Fibroblast of skin of scalp (primary cell): ENCODE measurements around the gene ST8SIA6. TPM values are rescaled to one million over a fixed set of nuclear protein-coding genes. Genes with fewer than 3 reads are reported as not detected.
"Not testable (repeated sequence)": the region's sequence is repeated elsewhere in the genome, so short reads cannot be mapped to it uniquely, and the experiment has no call there.

Experiments
- DNase-seq: peaks from one replicate; pipeline ENCODE4 v3.0.0-alpha.2; 2013
- polyA plus RNA-seq, 2 experiments: library from polyadenylated mRNA; unstranded; fragments of 120-200 nt; gene quantifications; one replicate each; pipeline ENCODE4 v1.2.1, GENCODE V29; 2013; ENCODE audit not compliant: insufficient read length in 2 of 2

ST8SIA6 gene, protein sequence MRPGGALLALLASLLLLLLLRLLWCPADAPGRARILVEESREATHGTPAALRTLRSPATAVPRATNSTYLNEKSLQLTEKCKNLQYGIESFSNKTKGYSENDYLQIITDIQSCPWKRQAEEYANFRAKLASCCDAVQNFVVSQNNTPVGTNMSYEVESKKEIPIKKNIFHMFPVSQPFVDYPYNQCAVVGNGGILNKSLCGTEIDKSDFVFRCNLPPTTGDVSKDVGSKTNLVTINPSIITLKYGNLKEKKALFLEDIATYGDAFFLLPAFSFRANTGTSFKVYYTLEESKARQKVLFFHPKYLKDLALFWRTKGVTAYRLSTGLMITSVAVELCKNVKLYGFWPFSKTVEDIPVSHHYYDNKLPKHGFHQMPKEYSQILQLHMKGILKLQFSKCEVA
- 0.13 TPM for polyA plus RNA-seq (2013, experiment 1 of 2; ENCODE audit: insufficient read length)
- polyA plus RNA-seq (2013, experiment 2 of 2; ENCODE audit: insufficient read length) = not detected

DNA sequence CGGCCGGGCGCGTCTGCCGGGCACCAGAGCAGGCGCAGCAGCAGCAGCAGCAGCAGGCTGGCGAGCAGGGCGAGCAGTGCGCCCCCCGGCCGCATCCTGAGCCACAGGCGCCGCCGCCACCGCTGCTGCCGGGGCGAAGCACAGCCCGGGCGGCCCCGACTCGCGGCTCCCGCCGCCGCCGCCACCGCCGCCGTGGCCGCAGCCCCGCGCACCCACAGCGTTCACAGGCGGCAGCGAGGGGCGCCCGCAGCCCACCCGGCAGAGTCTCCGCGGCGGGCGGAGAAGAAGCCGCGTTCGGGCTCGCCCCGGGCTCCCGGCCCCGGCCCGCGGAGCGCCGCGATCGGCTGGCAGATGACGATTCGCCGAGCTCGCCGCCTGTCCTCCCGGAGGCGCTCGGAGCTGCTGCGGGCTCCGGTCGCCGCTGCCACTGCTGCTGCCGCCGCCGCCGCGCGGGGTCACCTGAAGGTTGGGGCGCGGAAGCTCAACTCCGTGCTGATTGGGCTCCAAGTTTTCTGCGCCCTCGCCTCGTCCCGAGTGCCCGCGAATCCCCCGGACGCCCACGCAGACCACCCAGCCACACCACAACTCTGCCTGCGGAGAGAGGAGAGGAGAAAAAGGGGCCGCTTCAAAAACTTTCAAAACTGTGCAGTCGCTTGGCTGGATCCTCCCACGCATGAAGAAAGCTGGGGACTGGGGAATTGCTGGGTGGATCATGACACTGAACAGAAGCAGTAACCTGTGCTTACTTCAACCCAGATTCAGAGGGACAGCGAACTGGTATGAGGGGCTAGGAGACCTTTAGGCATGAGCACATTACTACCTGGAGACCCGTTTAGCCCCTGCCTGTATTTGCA lies at the start of gene ST8SIA6:
TSS of gene ST8SIA6 (minus strand) at position 435 of the 854 bp plus-strand sequence. CDS start at position 95, 340 bp downstream.
- DNase-seq = peak; percentile 63

GRCh38 chr10:17503795-17504194 lies 49.4 kb upstream of the ST8SIA6 start:
- no peak for DNase-seq

DNA sequence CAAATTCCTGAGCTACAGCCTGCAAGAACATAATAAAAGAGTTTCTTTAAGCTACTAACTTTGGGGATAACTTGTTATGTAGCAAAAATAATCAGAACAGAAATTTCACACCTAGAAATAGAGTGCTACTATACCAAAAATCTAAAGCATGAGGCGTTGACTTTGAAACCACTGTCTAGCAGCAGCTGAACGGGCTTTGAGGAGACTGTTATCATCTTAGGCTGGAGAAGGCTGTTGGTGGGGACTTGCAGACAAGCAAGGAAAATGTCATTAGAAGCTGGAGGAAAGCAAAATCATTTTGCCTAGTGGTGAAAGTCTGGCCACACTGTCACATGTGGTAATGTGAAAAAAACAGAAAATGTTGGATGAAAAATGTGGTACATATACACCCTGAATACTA lies 48.4 kb upstream of the ST8SIA6 start:
- DNase-seq = no peak

GRCh38 chr10:17499014-17499413 lies 44.6 kb upstream of the ST8SIA6 start:
- DNase-seq = not testable (repeated sequence)

DNA sequence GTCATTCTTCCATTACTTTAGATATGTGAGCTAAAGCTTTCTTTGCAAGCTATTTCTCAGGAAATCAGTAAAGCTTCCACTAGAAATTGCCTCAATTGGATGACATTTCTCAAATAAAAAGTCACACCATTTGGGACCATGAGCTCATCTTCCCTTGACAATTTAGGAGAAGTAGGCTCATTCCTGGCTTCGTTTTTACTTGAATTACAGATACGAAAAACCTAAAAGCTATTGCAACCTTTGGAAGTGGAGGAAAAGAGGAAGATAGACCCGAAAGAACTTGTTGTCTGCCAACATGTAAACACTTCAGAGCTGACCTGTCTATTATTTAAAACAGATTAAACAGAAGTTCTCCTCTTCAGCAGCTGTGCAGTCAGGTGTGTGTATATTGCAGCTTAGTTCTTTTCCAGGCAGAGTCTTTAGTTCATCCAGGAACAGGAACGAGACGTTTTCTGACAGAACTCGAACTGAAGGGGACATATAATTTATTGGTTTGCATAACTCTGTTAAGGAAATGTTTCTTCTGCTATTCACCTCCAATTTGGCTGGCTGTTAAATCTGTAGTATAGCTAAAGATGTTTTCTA lies 43.1 kb upstream of the ST8SIA6 start:
- no peak for DNase-seq

DNA sequence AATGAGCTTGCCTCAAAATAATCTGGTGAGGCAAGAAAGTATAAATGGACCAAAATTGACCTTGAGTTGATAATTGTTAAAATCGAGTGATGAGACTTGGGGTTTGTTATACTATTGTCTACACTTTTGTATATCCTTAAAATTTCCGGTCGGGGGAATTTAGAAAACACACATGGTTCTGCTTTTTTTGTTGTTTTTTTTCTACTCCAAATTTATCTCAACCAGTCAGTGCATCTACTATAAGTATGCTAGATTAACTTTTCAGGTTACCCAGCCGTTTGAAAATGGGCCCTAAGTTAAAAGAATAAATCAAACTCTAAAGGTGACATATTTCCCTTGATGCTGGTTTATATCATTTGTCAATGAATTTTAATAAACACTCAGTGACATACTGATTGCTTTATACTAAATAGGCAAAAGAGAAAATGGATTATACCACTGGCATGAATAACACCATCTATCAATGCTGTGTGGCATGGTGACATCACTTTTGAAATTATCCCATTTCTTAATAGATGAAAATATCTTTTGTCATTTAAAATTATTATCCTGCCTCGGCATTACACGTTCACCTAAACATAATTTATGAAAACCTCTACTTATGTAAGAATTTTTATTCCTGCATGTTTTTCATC lies 40.3 kb upstream of the ST8SIA6 start:
- DNase-seq = no peak

- DNase-seq = no peak
Observed at GRCh38 chr10:17488848-17489247, 34.5 kb upstream of the ST8SIA6 start.

GRCh38 chr10:17483079-17483478 lies 28.7 kb upstream of the ST8SIA6 start:
- no peak for DNase-seq

DNA sequence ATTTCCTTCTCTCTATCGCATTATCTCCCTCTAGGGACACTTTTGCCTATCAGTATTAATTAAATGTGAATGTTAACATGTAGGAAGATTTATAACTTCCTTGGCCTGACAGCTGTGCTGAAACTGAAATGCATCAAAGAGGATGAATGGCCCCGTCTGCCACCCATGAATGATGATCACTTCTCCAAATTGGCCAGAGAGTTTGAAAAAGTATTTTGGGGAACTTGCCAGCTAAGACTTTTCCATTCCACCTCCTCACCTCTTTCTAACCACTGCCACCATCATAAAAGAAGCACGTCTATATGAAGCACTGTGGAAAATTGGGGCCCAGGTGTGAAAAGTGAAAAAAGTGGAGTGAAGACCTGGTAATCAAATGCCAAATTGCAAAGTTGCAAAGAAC lies 25.4 kb upstream of the ST8SIA6 start:
- DNase-seq = no peak

DNA sequence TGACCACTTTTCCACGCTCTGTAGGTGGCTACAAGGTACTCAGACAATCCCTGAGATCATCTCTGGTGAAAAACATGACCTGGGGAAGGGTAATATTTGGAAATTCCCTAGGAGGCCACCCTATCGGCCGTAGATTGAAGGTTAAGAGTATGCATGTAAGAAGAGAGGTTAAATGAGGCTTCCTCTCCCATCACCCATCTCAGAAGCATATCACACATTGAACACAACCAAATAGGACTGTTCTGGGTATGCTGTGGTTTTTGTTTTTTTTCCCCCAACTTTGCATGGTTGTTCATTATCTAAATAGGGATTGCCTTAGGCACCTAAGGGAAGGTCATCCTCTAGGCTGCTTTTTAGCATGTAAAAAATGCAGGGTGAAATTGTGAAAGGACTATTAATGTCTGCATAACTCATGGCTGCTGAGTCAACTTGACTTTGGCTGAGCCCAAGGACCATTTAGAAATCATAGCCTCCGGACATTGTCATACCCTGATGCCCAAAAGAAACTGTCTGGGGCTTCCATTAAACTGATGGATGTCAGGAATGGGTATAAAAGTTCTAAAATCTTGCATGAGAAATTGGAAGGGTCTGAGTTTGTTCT lies 24.7 kb upstream of the ST8SIA6 start:
- no peak for DNase-seq

DNA sequence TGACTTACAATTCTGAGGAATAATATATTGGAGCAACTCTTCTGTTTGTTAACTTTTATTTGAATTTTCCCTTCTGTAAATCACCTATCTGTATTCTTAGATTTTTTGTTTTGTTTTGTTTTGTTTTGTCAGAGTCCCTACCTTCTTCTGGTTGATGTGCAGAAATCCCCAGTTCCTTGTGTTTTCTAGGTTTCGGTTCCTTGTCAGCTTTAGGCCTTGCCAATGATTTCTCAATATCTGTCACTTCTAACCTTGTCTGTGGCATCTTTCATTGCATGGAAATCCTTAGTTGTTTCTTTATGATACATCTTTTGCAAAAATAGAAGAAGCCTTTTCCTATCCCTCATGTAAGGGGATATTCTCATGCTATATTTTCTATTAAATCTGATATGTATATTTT lies 21.7 kb upstream of the ST8SIA6 start:
- no peak for DNase-seq

GRCh38 chr10:17475661-17476060 lies 21.3 kb upstream of the ST8SIA6 start:
- no peak for DNase-seq

DNA sequence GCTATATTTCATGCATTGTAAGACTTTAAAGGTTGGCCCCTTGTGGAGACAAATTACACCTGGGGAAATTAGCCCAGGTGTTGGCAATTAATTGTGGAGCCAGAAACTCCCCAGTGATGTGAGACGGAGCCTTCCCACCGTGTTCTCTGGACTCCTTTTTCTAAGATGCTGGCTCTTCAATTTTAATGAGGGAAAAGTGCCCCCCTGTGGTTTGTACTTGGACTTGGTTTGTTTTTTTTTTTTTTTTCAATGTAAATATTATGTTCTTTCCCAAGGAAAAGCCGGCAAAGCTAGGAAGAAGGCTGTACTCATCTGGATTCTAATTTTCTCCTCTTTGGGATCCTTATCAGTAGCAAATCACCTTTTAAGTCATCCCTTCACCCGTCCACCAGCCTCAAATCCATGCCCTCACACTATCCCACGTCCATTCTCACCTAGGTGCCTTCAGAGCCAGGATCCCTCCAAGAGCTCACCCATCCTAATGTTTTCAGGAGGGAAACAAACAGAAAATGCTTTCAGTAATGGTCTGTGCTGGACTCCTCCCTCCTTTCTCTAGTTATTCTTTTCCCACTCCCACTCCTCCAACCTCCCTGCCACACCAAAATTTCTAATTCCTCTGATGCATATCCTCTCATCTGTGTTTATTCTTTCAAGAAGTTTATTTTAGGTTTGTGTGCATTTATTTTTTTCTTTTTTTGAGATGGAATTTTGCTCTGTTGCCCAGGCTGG lies 20.4 kb upstream of the ST8SIA6 start:
- peak; percentile 27 for DNase-seq

GRCh38 chr10:17473228-17473950 lies 19.0 kb upstream of the ST8SIA6 start:
- DNase-seq = no peak

DNA sequence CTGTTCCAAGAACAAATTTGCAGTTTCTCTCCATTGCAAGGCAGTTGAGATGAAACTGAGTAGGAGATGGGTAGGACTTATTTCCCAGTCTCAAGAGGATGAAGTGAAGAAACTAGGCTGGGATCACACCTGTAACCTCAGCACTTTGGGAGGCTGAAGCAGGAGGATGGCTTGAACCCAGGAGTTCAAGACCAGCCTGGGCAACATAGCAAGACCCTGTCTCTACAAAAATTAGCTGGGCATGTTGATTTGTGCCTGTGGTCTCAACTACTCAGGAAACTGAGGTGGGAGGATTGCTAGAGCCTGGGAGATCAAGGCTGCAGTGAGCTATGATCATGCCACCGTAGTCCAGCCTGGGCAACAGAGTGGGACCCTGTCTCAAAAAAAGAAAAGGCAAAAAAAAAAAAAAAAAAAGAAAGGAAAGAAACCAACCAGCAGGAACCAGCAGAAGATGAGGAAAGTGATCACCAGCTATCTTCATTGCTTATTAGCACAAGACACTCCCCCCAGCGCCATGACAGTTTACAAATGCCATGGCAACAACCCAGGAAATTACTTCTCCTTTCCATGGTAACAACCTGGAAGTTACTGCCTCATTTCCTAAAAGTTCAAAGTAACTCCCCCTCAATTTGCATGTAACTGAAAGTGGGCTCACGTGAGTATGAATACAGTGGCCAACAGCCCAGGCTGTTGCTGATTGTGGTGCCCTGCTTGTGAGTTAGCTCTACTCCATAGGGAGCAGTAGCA lies 18.3 kb upstream of the ST8SIA6 start:
- DNase-seq = no peak

- DNase-seq = no peak
Observed at GRCh38 chr10:17470246-17470645, 15.9 kb upstream of the ST8SIA6 start.

GRCh38 chr10:17465328-17466125 lies 11.1 kb upstream of the ST8SIA6 start:
- DNase-seq = no peak

DNA sequence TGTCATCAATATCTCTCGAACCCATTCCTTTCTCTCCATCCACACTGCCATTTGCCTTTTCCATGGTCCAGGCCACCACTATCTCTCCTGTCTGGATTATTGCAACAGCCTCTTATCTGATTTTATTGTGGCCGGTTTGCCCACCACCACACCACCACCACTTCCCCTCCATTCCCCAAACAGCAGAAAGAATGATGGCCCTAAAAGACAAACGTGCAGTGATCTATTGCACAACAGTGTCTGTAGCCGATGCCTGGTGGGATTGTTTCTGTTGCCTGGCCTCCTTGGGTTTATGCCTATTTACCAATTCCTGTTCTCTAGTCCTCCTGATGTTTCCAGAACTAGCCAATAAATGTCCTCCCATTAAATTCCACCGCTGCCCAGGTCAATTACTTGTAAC lies 10.2 kb upstream of the ST8SIA6 start:
- no peak for DNase-seq

GRCh38 chr10:17460756-17461155 lies 6.4 kb upstream of the ST8SIA6 start:
- DNase-seq = no peak
